GM23248 (cell line): ENCODE measurements around the gene CEMP1.

Source experiments
- EZH2 ChIP-seq: fragments of 200-600 bp; sonication (generic); IDR thresholded peaks from 2 replicates; pipeline ENCODE4 v1.6.1; 2018; ENCODE audit warnings: antibody characterized with exemption, mild to moderate bottlenecking; ENCODE audit not compliant: insufficient read depth, poor library complexity, severe bottlenecking
- EZH2phosphoT487 ChIP-seq: fragments of 200-600 bp; sonication (generic); IDR thresholded peaks from 2 replicates; pipeline ENCODE4 v1.6.1; 2018; ENCODE audit warnings: antibody characterized with exemption, moderate library complexity, mild to moderate bottlenecking, low read depth; ENCODE audit not compliant: insufficient read depth

DNA sequence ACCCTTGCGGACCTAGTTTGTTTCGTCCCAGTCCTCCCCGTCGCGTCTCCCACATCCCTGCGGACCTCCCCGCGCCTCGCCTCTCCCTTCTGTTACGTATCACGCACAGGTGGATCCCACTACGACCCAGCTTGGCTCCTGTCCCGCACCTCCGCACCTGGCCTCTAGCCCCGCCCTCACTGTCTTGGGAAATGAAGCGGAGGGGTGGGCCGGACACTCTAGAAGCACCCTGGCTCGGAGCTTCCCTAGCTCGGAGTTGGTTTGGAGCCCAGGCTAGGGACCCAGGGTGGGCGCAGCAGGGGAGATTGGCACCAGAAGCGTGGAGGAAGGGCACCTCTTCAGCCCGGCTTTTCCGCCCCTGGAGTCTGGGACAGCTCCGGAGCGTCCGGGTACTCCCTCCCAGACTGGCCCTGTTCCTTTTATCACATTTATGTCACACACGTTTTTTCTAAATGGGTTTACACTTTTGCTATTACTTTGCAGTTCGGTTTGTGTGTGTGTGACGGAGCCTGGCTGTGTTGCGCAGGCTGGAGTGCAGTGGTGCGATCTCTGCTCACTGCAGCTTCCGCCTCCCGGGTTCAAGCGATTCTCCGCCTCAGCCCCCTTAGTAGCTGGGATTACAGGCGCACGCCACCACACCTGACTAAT lies 1.4 kb upstream of the CEMP1 start:
- TF ChIP-seq EZH2 (no peak), EZH2phosphoT487 (no peak)
